H9 (cell line): Measurements from ENCODE around the gene TRABD. TPM values are rescaled to one million over a fixed set of nuclear protein-coding genes. Genes with fewer than 3 reads are reported as not detected.

Source experiments
- DNase-seq: peaks from one replicate; pipeline ENCODE4 v3.0.0-alpha.2; 2017
- H2AFZ ChIP-seq: one replicate; pipeline ENCODE4 v1.6.1; 2013; ENCODE audit warnings: mild to moderate bottlenecking, low read length, control low read depth, moderate library complexity
- H2AK5ac ChIP-seq: 2 replicates; pipeline ENCODE4 v1.6.1; 2013; ENCODE audit warnings: low read length, control low read depth, mixed read lengths; ENCODE audit not compliant: insufficient read length
- H2BK120ac ChIP-seq: one replicate; pipeline ENCODE4 v1.6.1; 2013; ENCODE audit warnings: low read depth, mild to moderate bottlenecking, low read length, control low read depth, inconsistent platforms; ENCODE audit not compliant: poor library complexity, severe bottlenecking
- H2BK12ac ChIP-seq: 2 replicates; pipeline ENCODE4 v1.6.1; 2013; ENCODE audit warnings: low read length, control low read depth, mixed read lengths, low read depth; ENCODE audit not compliant: insufficient read length
- H2BK15ac ChIP-seq: 2 replicates; pipeline ENCODE4 v1.6.1; 2013; ENCODE audit warnings: low read depth, low read length, control low read depth
- H2BK20ac ChIP-seq: one replicate; pipeline ENCODE4 v1.6.1; 2013; ENCODE audit warnings: low read depth, mild to moderate bottlenecking, low read length, control low read depth, inconsistent platforms; ENCODE audit not compliant: poor library complexity, severe bottlenecking
- H2BK5ac ChIP-seq: 2 replicates; pipeline ENCODE4 v1.6.1; 2013; ENCODE audit warnings: low read length, control low read depth, mixed read lengths; ENCODE audit not compliant: insufficient read length
- H3K14ac ChIP-seq: 2 replicates; pipeline ENCODE4 v1.6.1; 2013; ENCODE audit warnings: low read length, control low read depth; ENCODE audit not compliant: insufficient read depth
- H3K18ac ChIP-seq: 2 replicates; pipeline ENCODE4 v1.6.1; 2013; ENCODE audit warnings: low read depth, mild to moderate bottlenecking, mixed read lengths, low read length, control low read depth; ENCODE audit not compliant: insufficient read length
- H3K23ac ChIP-seq: 2 replicates; pipeline ENCODE4 v1.6.1; 2013; ENCODE audit warnings: low read length, control low read depth, mixed read lengths, low read depth; ENCODE audit not compliant: insufficient read length
- H3K23me2 ChIP-seq: 2 replicates; pipeline ENCODE4 v1.6.1; 2013; ENCODE audit warnings: low read depth, mild to moderate bottlenecking, mixed read lengths, low read length, control low read depth; ENCODE audit not compliant: insufficient read length, poor library complexity, severe bottlenecking
- H3K27ac ChIP-seq: 2 replicates; pipeline ENCODE4 v1.5.1; 2013; ENCODE audit warnings: low read length, control low read depth, mixed read lengths, low read depth; ENCODE audit not compliant: insufficient read length
- H3K27me3 ChIP-seq: 2 replicates; pipeline ENCODE4 v1.6.1; 2013; ENCODE audit warnings: low read length, control low read depth, inconsistent platforms; ENCODE audit not compliant: insufficient read depth
- H3K4ac ChIP-seq: 2 replicates; pipeline ENCODE4 v1.6.1; 2013; ENCODE audit warnings: low read depth, mild to moderate bottlenecking, control low read depth, inconsistent platforms, low read length, moderate library complexity
- H3K4me1 ChIP-seq: 2 replicates; pipeline ENCODE4 v1.6.1; 2013; ENCODE audit warnings: low read length, control low read depth, inconsistent platforms; ENCODE audit not compliant: insufficient read depth
- H3K4me2 ChIP-seq: 2 replicates; pipeline ENCODE4 v1.6.1; 2013; ENCODE audit warnings: low read length, control low read depth, mixed read lengths; ENCODE audit not compliant: insufficient read length, insufficient read depth
- H3K56ac ChIP-seq: 2 replicates; pipeline ENCODE4 v1.6.1; 2013; ENCODE audit warnings: low read depth, mild to moderate bottlenecking, mixed read lengths, low read length, control low read depth; ENCODE audit not compliant: insufficient read length
- H3K79me1 ChIP-seq: 2 replicates; pipeline ENCODE4 v1.6.1; 2013; ENCODE audit warnings: low read depth, mild to moderate bottlenecking, moderate library complexity, low read length, control low read depth, inconsistent platforms; ENCODE audit not compliant: insufficient read depth, poor library complexity, severe bottlenecking
- H3K79me2 ChIP-seq: 2 replicates; pipeline ENCODE4 v1.6.1; 2013; ENCODE audit warnings: low read length, control low read depth, inconsistent platforms; ENCODE audit not compliant: insufficient read depth
- H3K9ac ChIP-seq: 2 replicates; pipeline ENCODE4 v1.6.1; 2013; ENCODE audit warnings: low read length, control low read depth, mixed read lengths; ENCODE audit not compliant: insufficient read length; ENCODE audit errors: extremely low read depth
- H3K9me3 ChIP-seq: one replicate; pipeline ENCODE4 v1.6.1; 2013; ENCODE audit warnings: low read depth, low read length, inconsistent platforms; ENCODE audit not compliant: control insufficient read depth
- H3T11ph ChIP-seq: one replicate; pipeline ENCODE4 v1.6.1; 2013; ENCODE audit warnings: mild to moderate bottlenecking, low read length, control low read depth, inconsistent platforms
- H4K20me1 ChIP-seq: one replicate; pipeline ENCODE4 v1.6.1; 2013; ENCODE audit not compliant: control insufficient read depth, insufficient read length, insufficient read depth
- H4K5ac ChIP-seq: 2 replicates; pipeline ENCODE4 v1.6.1; 2013; ENCODE audit warnings: low read depth, mild to moderate bottlenecking, mixed read lengths, low read length, control low read depth; ENCODE audit not compliant: insufficient read length
- H4K8ac ChIP-seq: replicated peaks from 2 replicates; pipeline ENCODE4 v1.6.1; 2013; ENCODE audit warnings: low read length, control low read depth, mixed read lengths, low read depth; ENCODE audit not compliant: insufficient read length
- H4K91ac ChIP-seq: 2 replicates; pipeline ENCODE4 v1.6.1; 2013; ENCODE audit warnings: low read depth, mild to moderate bottlenecking, moderate library complexity, mixed read lengths, low read length, control low read depth; ENCODE audit not compliant: insufficient read length
- H3K27ac Mint-ChIP-seq, 3 experiments: 2 replicates in 2 of 3; 3 replicates in 1 of 3; pipeline ENCODE4 v1.8.0; 2020 to 2021; ENCODE audit warnings: mixed read lengths in 3 of 3, mild to moderate bottlenecking in 1 of 3, moderate library complexity in 1 of 3
- H3K27me3 Mint-ChIP-seq: 2 replicates; pipeline ENCODE4 v1.8.0; 2021; ENCODE audit warnings: low read depth, mild to moderate bottlenecking, moderate library complexity, mixed read lengths
- H3K36me3 Mint-ChIP-seq, 3 experiments: 2 replicates in 2 of 3; 3 replicates in 1 of 3; pipeline ENCODE4 v1.8.0; 2020 to 2021; ENCODE audit warnings: low read depth in 3 of 3, mixed read lengths in 3 of 3; ENCODE audit not compliant: insufficient read depth in 1 of 3
- H3K4me1 Mint-ChIP-seq, 2 experiments: 2 replicates each; pipeline ENCODE4 v1.8.0; 2020; ENCODE audit warnings: mixed read lengths in 2 of 2
- H3K4me3 Mint-ChIP-seq, 2 experiments: 2 replicates in 1 of 2; 3 replicates in 1 of 2; pipeline ENCODE4 v1.8.0; 2020 to 2021; ENCODE audit warnings: mild to moderate bottlenecking in 2 of 2, mixed read lengths in 2 of 2, moderate library complexity in 1 of 2
- H3K9me3 Mint-ChIP-seq, 2 experiments: 2 replicates in 1 of 2; 3 replicates in 1 of 2; pipeline ENCODE4 v1.8.0; 2020; ENCODE audit warnings: mild to moderate bottlenecking in 2 of 2, mixed read lengths in 2 of 2, moderate library complexity in 1 of 2
- WGBS: extraction: QIAGEN DNeasy Blood & Tissue Kit; methylation state at CpG from one replicate; pipeline ENCODE4 v1.1.7; 2013; ENCODE audit warnings: missing lambda C conversion rate, low lambda C conversion rate, mixed read lengths; ENCODE audit not compliant: insufficient read length; ENCODE audit errors: extremely low coverage; 5-methylcytosine and 5-hydroxymethylcytosine counted together
- total RNA-seq: library from RNA; stranded (reverse); gene quantifications from 2 replicates; pipeline ENCODE4 v1.2.1, GENCODE V29; 2021
- TF ChIP-seq, protein P1 (sequence below): fragments of 200-600 bp; sonication (generic); conservative IDR thresholded peaks from 3 replicates; pipeline ENCODE4 v1.8.0; 2021; ENCODE audit warnings: antibody characterized with exemption, mild to moderate bottlenecking

The TRABD gene
- total RNA-seq, 1 experiment from 2014 or later, result 47.8 TPM

GRCh38 chr22:50197856-50198623 is 12.3 kb downstream of the TRABD start:
- no peak overlapping the region for H2AK5ac ChIP-seq
- H4K20me1 ChIP-seq, result peaks cover 3% of the 10 kb centered on the region
- H4K91ac ChIP-seq, result no peak overlapping the region
- no peak overlapping the region for H4K8ac ChIP-seq
- no peak overlapping the region for H3T11ph ChIP-seq
- no peaks in the 10 kb centered on the region for H3K27me3 Mint-ChIP-seq
- no peak overlapping the region for H4K5ac ChIP-seq
- no peak overlapping the region for H3K27ac ChIP-seq
- peaks cover 2 to 3% of the 10 kb centered on the region in 2 experiments; a peak in 3 of 5 replicates for H3K9me3 Mint-ChIP-seq
- no peaks in the 10 kb centered on the region for H3K4me1 ChIP-seq
- no peak overlapping the region for H2BK20ac ChIP-seq
- no peak overlapping the region for H3K9ac ChIP-seq
- H3K9me3 ChIP-seq, result no peaks in the 10 kb centered on the region
- H3K18ac ChIP-seq, result no peak overlapping the region
- H3K79me1 ChIP-seq, result no peaks in the 10 kb centered on the region
- no peak overlapping the region for H3K23ac ChIP-seq
- H3K56ac ChIP-seq, result no peak overlapping the region
- H2AFZ ChIP-seq, result no peak overlapping the region
- peak overlapping the region in 1 of 3 experiments; percentile 74; a peak in 1 of 7 replicates for H3K27ac Mint-ChIP-seq
- peak overlapping the region in 1 of 2 experiments; percentile 42; a peak in 1 of 5 replicates for H3K4me3 Mint-ChIP-seq
- H3K4ac ChIP-seq, result no peak overlapping the region
- no peak overlapping the region for H2BK12ac ChIP-seq
- H3K79me2 ChIP-seq, result no peaks in the 10 kb centered on the region
- TF ChIP-seq, protein P1, sequence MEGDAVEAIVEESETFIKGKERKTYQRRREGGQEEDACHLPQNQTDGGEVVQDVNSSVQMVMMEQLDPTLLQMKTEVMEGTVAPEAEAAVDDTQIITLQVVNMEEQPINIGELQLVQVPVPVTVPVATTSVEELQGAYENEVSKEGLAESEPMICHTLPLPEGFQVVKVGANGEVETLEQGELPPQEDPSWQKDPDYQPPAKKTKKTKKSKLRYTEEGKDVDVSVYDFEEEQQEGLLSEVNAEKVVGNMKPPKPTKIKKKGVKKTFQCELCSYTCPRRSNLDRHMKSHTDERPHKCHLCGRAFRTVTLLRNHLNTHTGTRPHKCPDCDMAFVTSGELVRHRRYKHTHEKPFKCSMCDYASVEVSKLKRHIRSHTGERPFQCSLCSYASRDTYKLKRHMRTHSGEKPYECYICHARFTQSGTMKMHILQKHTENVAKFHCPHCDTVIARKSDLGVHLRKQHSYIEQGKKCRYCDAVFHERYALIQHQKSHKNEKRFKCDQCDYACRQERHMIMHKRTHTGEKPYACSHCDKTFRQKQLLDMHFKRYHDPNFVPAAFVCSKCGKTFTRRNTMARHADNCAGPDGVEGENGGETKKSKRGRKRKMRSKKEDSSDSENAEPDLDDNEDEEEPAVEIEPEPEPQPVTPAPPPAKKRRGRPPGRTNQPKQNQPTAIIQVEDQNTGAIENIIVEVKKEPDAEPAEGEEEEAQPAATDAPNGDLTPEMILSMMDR, result no peak
- H3K4me2 ChIP-seq, result no peak overlapping the region
- no peak overlapping the region for H3K14ac ChIP-seq
- no peak overlapping the region for H2BK15ac ChIP-seq
- no peak for DNase-seq
- H2BK5ac ChIP-seq, result no peak overlapping the region
- no CpG with 5 or more reads among the region's 61 CpGs for WGBS
- H3K4me1 Mint-ChIP-seq, result peaks cover 10 to 11% of the 10 kb centered on the region in 2 experiments
- no peak overlapping the region for H2BK120ac ChIP-seq
- H3K27me3 ChIP-seq, result no peaks in the 10 kb centered on the region
- H3K23me2 ChIP-seq, result peaks cover 13% of the 10 kb centered on the region
- H3K36me3 Mint-ChIP-seq, result peaks cover 7 to 25% (median 13%) of the 10 kb centered on the region in 3 experiments
